Right forelimb (tissue), 1 donor: ENCODE data around the gene APBB2.
"Not testable (repeated sequence)": the region's sequence is repeated elsewhere in the genome, so short reads cannot be mapped to it uniquely, and the experiment has no call there.

Experiments
- DNase-seq: peaks from one replicate; pipeline ENCODE4 v3.0.0-alpha.2; 2018

APBB2 gene

DNA sequence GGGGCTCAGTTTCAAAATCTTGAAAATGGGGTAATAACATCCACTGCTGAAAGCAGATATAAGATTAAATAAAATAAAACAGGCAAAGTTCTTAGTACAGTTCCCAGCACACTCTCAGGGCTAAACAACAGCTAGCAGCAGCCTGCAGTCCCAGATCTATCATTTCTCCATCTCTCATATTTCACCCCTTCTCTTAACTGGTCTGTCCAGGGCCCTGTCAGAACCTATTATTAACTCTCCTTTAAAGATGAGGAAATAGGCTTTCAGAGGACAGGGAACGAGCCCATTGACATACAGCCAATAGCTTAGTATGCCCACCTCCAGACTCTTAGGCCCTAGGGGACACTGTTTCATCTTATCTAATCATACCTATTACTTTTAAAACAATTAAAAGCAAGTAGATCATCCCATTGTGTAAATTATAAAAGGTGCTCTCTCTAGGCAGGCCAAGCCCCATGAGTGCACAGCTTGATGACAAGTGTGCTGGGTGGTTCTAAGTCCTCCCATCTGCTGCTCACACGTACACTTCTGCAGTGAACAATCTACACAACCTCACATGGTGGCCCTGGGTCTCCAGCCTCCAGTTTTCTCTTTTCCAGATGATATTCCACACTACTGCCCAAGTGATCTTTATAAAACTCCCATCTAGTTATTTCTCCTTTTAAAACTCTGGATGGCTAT lies 119.0 kb downstream of the APBB2 start:
- no peak for DNase-seq

DNA sequence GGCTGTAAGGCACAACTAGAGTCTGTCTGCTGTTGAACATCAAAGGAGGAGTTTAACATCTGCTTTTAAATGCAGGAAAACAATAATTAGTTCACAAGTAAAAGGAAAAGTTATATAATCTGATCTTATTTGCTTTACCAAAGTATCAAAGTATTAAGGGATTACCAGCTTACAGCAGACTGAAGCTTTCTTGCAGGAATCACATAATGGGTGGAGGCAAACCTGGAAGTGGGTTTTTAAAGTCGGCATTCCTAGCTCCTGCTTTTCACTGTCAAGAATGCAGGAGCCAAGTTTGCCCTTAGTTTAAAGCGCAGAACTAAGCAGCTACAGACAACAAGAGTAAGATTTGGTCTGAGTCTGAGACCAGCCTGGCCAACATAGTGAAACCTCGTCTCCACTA lies 122.2 kb downstream of the APBB2 start:
- no peak for DNase-seq

DNA sequence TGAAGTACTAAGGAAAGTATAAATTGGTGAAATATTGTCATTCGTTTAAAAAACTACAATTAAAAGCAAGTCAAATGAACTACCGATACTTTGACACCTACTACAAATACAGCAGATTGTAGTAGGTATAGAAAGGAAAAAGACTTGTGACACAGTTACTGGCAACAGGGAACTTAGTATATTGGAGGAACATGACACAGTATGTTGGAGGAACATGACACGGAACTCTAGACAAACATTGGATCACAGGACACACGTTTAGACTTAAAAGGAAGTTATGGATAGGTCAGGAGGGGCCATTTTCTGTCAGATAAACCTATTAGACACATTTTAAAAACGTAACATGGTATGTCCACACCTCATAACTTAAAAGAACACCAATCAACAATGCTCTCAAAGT lies 132.5 kb downstream of the APBB2 start:
- DNase-seq, result no peak

DNA sequence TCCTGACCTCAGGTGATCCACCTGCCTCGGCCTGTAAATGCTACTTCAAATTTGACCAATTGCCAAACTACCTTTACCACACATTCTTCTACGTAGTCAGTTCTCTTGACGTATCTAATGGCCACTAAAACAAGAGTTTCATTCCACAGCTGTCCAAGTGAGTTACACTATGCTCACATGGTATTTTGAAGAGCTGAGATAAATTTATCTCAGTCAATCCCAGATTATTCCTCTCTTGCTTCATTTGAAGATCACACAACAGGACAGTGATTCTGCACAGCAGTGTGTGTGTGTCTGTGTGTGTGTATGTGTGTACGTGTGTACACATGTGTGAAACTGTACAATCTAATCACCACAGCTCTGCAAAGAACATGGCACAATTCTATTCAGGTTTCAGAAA lies 133.4 kb downstream of the APBB2 start:
- no peak for DNase-seq

DNA sequence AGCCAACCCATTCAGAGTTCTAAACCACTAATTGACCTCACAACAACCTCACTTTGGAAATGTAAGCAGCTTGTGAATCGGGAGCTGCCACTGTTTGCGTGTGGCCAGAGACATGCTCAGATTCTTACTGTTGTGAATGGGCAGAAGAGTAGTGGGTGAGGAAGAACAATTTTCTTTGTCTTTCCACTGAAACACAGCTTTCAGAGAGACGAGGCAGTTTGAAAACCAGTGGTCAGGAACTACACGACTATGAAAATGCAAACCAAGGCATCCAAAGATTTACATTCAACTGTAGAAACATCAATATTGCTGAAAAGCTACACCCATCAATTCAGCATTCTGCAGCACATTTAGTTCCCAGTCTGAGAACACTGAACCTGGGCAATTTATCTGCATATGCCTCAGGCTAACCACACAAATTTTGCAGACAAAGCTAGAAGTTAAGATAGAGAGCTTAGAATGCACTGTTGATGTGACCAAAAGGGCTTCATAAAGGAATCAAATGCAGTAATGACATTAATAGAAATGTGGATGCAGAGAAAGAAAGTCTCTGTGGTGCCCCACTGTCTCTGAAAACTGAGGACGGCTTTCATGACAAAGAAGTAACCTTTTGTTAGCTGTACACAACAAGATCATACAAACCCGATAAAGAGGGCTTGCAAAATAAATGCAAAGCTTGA lies 134.3 kb downstream of the APBB2 start:
- DNase-seq, result no peak

DNA sequence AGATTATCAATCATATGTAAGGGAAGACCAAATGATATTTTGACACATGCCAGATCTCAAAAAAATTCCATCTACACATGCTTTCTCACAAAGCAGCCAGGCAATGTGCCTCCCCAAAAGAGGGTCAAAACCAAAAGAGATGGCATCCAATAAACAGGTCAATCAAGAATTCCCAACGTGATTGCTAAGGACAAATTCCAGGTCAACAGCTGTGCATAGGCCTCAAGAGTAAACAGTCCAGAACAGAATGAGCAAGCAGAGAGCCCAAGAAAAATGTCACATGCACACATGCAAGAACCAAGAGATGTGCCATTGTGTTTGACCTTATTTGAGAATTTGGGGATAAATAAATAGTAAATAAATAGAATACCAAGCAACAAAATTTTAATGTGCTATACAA lies 136.7 kb downstream of the APBB2 start:
- DNase-seq, result no peak

DNA sequence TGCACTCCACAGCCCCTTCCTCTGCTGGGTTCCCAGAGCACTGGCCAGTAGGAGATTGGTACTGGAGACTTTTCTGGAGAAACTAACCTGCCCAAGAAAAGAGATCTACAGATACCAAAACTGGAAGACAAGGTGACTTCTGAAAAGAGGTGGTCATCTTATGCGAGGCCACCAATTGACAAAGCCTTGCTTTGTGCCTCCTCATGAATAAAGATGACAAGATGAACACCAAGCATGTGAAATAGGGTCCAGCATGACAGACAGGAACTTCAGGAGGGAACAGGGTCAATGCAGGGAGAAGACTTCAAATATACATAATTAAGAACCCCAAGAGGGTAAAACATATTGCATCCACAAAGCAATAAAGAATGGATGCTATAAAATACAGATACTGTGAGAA lies 137.9 kb downstream of the APBB2 start:
- no peak for DNase-seq

DNA sequence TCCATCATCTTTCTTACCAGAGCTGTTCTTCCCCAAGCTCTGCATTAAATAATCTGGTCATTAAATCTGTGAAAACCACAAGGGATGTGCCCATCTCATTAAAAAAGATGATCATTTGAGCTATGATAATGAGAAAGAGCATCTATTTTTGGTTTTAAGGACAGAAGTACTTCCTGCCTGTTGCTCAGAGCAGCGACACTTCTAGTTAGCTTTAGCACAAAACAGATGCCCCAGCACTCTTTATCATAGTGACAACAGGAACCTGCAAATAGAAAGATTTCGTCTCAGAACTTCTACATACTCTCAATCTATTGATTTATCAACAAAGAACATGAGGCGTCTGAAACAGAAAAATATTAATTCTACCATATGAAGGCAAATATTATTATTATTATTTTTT lies 140.1 kb downstream of the APBB2 start:
- no peak for DNase-seq

DNA sequence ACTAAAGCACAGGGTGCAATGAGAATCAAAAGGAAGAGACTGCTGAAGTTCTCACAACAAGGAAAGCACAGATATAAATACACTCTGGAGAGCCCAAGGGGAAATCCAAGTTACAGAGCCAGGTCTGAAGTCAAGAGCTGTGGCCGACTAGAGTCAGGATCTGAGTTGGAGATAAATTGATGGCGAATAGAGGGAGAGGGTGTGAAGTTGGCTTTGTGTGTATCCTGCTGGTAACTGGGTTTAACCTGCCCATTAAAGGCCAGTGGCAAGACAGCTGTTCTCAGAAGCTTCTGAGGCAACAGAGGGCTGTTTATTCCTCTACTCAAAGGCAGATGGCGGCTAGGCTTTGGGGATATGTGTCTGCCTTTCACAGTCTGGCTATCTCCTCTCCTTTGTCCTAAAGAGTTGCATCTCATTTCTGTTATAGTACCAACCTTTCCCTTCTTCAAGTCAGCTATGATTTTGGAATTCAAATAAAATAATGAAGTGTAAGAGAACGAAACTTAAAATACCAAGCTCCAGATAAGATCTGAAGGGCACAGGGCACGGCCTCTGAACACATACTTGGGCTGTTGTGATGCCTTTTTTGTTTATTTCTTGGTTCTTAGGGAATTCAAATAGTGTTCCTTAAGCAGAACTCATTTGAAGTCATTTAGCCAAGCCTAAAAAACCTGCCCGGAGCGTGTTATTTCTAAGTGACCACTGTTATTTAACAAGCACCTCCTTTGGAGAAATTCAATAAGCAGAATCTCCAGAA lies 142.1 kb downstream of the APBB2 start:
- DNase-seq, result no peak

DNA sequence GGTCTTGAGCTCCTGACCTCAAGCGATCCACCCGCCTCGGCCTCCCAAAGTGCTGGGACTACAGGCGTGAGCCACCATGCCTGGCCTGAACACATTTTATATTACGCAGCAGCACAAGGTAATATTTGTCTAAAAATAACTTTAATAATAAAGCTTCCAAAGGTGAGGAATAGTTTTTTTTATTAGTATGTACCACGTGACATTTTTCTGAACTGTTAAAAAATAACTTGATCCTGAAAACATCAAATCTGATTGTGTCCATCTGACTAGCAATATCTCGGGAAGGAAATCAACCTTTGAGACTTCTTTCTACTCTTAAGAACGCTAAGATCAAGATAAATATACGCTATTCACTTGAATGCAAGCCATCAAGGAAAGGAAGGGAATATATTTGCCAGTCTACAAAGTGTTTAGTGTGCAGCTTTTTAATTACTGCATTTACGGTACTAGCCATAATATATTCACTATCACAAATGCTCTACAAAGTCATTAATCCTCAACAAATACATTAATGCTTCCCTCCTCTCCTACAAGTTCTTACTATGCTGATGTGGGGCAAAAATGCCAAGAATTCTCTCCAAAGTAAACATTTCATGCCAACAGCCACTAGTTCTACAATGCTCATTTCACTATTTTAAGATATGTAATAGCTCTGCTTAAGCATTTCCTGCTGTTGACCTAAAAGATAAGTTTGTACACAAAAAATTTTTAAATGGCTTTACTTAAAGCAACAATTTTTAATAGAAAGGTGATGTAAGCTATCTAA lies 143.6 kb downstream of the APBB2 start:
- no peak for DNase-seq

DNA sequence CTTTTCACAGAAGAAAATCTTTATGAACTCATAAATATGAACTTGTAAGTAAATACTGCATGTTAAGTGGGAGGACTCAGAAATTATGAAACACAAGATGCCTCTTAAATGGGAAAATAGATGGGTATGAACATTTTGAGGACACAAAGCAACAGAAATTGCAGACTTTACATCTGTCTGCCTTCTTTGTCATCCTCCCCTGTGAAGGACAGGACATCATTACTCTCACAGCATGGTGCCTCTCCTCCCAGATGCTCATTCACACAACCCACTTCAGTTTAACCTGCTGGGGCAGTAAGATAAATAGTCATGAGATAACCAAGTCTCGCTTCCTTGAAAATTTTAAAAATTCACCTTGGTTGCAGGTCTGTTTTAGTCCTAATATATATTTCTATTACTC lies 144.5 kb downstream of the APBB2 start:
- no peak for DNase-seq

DNA sequence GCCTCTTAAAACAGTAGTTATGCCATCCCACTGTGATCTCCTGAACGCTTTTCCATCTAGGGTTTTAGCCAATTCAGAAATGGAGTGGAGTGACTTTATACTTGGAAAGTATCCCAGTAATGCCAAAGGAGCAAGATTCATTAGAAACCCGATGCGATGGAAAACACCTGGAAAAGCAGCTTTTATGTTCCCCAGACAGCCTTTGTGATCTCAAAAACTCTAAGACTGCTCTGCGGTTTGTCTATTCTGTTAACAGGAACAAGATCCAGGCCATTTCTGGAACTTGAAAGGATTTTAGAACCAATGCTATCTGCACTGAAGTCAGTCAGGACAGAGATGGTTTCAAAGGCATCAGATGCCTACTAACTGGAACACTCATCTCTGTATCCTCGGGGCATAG lies 145.1 kb downstream of the APBB2 start:
- no peak for DNase-seq

DNA sequence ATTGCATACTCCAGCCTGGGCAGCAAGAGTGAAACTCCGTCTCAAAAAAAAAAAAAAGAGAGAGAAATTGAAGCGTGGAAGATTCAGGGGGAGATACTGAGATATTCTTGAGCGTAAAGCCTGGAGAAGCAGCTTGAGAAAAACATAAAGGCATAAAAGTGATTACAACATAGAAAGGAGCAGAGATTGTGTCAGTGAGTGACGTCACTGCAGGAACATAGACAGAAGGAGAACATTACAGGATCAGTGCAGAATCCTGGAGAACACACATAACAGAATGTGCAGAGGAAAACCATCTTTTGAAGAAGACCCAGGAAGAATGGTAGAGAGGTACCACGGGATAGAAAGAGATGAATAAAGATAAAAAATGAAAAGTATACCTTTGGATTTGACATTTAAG lies 147.0 kb downstream of the APBB2 start:
- no peak for DNase-seq

DNA sequence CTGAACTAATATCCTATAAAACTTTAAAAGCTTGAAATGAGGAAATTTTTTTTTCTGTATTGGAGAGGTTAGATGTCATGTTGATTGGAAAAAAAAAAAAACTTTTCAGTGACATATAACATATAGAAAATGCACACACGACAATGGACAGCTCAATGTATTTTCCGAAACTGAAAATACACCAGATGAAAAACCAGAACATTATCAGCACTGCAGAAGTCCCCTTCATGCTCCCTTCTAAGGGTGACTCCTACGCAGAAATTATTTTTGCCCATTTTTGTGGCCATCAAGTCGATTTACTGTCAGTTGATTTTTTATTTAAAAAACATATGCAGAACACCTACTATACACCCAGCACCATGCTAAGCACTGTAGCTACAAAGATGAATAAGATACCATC lies 148.3 kb downstream of the APBB2 start:
- DNase-seq, result no peak

DNA sequence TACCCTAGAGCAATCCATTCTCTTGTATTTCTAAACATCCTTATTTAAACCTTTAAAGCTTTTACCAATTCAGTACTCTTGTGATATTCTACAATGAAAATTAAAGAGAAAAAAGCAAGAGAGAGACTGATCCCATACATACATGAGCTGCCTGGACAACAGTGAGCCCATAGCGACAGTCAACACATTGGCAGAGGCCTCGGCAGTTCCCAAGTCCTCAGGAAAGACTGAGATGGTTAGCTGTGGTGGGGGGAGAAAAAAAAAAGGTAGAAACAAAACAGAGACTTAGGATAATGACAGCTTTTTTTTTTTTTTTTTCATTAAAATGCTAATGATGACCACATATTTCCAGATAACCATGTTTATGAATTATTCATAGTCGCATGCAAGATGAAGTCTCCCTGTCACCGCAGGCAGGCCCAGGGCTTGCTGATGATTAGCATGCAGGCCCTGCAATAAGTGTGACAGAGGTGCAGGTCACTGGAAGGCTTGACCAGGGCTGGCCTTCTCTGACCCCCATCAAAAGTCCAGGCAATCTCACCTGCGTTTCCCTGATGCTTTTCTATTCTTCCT lies 148.8 kb downstream of the APBB2 start:
- no peak for DNase-seq

DNA sequence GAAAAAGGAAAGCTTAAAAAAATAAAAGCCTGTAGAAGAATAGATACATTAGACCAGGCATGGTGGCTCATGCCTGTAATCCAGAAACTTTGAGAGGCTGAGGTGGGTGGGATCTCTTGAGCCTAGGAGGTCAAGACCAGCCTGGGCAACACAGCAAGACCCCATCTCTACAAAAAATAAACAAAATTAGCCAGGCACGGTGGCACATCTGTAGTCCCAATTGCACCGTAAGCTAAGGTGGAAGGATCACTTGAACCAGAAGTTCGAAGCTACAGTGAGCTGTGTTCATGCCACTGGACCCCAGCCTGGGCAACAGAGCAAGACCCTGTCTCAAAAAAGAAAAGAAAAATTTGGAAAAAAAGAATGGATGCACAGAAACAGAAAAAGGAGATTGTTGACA lies 149.4 kb downstream of the APBB2 start:
- no peak for DNase-seq

DNA sequence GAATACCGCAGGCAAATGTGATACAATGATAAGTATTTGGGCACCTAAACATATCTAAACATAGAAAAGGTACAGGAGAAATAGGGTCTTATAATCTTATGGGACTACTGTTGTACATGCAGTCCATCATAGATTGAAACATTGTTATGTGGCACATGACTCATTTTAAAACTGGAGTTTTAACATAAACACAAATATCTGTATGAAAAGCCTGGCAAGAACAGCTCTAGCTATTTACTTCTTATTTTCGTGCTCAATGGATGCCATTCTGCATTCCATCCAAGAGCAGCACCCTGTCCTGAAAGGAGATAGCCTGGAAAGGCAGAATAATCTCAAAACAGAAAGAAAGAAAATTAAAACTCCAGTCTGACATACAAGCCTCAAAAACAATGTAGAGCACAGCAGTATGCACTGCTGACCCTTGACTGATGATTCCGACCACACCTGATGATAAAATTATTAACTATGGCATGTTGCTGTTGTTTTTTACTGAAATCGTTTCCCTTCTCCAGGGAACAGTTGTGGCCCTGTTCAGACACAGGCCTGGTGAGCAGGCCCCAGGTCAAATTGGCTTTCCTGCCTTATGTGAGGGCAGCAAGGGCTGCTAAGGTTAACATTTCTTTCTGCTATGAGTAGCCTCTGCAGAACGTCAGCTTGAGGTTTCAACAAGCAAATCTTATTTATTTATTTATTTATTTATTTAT lies 152.7 kb downstream of the APBB2 start:
- DNase-seq, result no peak

DNA sequence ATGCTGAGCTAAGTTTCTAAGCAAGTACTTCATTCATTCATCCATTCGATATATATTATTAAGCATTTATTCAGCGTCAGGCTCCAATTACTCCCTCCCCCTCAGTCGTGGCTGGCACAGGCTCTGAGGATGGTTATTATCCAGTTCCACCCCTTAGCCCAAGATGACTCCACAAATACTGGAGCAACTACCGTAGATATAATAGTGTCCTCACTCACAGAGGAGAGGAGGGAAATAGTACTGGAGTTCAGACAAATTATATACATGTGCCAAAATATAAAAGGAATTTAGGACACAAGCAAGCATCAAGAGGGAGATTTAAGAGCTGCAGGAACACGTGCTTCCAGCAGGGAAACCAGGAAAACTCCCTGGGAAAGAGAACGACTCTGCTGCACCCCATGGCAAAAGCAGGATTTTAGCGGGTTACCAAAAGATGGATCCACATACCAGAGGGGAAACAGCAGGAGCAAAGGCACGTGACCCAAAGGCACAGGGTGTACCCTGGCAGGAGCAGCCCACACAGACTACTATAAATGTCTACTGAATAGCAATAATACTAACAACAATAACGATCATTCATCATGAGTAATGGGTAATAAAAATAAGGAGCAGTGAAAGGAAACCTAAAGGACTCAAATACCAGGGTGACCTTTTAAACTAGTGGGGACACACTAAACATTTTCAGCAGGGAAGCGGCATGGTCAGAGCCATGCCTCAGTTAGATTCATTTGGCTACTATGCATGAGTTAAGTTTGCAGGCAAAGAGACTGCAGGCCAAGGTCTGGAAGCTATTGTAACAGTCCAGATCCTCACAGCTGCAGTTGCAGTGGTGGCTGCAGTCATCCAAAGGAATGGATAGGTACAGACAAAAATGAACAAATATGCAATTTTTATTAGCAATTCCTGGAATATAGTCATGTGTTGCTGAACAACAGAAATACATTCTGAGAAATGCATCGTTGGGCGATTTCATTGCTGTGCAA lies 153.7 kb downstream of the APBB2 start:
- no peak for DNase-seq

DNA sequence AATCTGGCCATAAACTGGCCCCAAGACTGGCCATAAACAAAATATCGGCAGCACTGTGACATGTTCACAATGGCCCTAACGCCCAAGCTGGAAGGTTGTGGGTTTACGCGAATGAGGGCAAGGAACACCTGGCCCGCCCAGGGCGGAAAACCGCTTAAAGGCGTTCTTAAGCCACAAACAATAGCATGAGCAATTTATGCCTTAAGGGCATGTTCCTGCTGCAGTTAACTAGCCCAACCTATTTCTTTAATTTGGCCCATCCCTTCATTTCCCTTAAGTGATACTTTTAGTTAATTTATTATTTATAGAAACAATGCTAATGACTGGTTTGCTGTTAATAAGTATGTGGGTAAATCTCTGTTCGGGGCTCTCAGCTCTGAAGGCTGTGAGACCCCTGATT lies 154.9 kb downstream of the APBB2 start:
- not testable (repeated sequence) for DNase-seq

DNA sequence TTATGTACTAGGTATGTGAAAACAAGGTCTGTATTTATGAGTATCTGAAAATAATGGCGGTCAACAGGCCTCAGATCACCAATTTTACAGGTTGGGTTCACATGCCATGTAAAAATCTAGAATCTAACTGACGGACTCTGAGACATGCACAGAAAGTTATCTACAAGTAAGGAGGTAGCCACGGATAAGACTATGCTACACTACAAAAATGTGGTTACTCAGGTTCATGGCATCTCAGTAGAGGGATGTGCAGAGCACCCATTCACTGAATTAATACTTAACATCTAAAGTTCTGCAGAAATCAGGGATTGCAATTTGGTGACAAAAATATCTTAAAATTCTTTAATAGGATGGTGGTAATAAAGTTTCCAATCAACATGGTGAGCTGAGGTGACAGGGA lies 155.9 kb downstream of the APBB2 start:
- no peak for DNase-seq

DNA sequence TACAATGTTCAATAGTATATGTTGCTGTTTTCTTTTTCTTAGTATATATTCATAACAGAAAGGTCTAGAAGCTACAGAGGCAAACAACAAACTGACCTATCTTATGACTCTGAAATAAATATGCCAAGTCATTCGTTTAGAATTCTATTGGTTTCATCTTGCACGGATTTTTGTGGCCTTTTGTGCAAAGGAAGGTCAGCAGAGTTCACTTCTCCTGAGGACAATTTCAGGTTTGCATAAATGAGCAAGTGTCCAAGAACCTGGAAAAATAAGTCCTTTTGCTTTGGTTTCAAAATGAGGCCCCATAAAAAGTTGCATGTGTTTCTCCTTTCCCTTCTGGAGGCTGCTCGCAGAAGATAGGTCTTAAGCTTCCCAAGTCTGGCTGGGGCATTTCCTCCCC lies 156.9 kb downstream of the APBB2 start:
- DNase-seq, result no peak
